ENCODE measurements around the gene TTI1.

DNA sequence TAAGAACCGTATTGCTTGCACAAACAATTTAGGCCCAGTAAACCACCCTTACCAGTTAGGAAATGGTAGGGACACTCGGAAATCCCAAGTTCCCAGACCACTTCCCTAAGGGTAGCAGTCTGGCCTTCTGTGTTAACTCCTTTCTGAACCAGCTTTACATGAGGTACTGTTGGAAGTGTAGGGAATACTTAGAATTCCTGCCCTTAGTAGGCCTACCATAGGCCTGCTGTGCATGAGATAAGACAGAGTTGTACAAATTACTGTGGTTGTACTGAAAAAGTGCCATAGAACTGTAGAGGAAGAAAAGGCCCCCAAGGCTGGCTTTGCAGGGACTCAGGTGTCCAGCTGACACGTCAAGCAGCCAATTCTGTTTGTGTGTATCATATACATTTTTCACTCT, 11.4 kb upstream of the TTI1 start:
- TF ChIP-seq CTCF (IDR thresholded peaks at IDR 0.05), result no peak
- no peak for TF ChIP-seq ZFX (IDR thresholded peaks at IDR 0.05; ENCODE audit: borderline replicate concordance)

Data from 22Rv1 (cell line).